Endothelial cell of hepatic sinusoid (primary cell): ENCODE results near the gene ADGRL2.

Experiments used
- in situ Hi-C: cut with HindIII; loops from 2 replicates; pipeline ENCODE4 v1.10.0; 2017; ENCODE audit warnings: low sequenced_read_pairs

Gene ADGRL2

GRCh38 chr1:81976539-81976938 is 175.8 kb downstream of the ADGRL2 start:
- in situ Hi-C loops = no loop called here

DNA sequence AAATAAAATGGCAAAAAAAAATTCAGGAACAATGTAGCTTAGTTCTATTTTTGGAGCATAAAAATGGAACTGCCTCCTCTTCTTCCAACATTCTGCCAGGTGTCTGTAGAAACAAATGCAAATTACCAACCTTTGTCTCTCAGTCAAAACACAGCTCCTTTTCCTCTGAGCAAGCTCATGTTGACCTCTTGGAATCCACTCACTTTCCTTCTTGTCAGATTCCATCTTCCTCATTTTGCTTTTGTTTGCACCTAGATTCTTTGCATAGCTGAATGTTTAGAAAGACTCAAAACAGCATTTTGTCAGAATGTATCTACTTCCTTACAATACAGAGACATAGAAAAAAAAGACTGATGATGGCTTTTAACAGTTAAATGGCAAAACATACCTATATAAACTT is 178.2 kb downstream of the ADGRL2 start:
- in situ Hi-C loops = no loop called here

- in situ Hi-C loops = no loop called here
These were observed 181.8 kb downstream of the ADGRL2 start for GRCh38 chr1:81982523-81982922.

- in situ Hi-C loops = no loop called here
These were observed 188.8 kb downstream of the ADGRL2 start for GRCh38 chr1:81989524-81989923.

DNA sequence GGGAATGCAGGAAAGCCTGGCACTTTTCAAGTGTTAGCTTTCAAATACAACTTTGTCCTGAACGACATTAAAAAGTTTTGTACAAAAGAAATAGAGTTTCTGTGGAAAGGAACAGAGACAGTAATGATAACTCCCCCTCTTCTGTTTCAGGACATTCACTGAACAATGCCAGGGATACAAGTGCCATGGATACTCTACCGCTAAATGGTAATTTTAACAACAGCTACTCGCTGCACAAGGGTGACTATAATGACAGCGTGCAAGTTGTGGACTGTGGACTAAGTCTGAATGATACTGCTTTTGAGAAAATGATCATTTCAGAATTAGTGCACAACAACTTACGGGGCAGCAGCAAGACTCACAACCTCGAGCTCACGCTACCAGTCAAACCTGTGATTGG is 189.5 kb downstream of the ADGRL2 start:
- in situ Hi-C loops = no loop called here

- in situ Hi-C loops = no loop called here
These were observed 197.4 kb downstream of the ADGRL2 start for GRCh38 chr1:81998165-81998564.

GRCh38 chr1:81999364-81999763 is 198.6 kb downstream of the ADGRL2 start:
- in situ Hi-C loops = no loop called here

DNA sequence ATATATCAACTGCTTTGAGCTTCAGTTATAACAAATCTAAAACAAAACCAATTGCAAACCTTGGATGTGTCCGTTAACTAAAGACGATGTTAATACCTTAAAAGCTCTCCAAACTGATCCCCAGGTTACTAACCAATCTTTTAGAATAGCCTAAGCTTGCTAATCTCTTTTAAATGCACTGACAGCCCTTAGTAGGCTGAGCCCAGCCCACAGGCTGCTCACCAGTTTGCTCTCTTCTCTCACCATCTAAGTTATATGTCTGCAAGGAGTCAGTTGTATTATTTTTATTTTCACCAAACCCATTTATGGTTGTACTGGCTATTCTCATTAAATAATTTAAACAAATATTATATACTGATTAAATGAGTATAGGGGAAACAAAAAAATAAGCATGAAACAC is 199.5 kb downstream of the ADGRL2 start:
- in situ Hi-C loops = no loop called here

DNA sequence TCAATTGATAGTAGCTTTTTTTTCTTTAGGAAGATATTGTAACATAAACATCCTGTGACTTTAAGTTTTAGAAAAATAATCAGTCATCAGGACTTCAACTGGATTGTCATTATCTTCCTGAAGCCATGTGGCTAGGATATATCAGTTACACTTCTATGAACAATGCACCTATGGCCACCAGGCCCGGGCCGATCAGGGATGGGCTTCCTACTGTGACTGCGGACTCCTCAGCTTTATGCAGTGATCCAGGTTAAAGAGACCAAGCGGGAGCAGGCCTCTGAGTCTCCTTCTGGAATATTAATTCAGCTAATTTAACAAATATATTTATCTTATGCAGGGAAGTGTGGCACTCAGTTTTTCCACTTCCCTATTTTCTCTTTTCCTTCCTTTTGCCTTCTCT is 200.6 kb downstream of the ADGRL2 start:
- in situ Hi-C loops = no loop called here

DNA sequence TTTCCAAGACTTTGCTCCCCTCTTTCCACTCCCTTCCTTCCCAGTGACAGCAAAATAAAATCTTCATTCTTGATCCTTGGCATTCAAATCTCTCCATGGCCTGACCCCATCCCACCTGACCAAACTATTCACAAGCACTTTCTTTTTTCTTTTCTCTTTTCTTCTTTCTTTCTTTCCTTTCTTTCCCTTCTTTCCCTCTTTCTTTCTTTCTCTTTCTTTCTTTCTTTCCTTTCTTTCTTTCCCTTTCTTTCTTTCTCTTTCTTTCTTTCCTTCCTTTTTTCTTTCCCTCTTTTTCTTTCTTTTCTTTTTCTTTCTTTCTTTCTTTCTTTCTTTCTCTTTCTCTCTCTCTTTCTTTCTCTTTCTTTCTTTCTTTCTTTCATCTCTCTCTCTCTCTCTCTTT is 207.1 kb downstream of the ADGRL2 start:
- in situ Hi-C loops = no loop called here

GRCh38 chr1:82013702-82014101 is 213.0 kb downstream of the ADGRL2 start:
- in situ Hi-C loops = no loop called here

DNA sequence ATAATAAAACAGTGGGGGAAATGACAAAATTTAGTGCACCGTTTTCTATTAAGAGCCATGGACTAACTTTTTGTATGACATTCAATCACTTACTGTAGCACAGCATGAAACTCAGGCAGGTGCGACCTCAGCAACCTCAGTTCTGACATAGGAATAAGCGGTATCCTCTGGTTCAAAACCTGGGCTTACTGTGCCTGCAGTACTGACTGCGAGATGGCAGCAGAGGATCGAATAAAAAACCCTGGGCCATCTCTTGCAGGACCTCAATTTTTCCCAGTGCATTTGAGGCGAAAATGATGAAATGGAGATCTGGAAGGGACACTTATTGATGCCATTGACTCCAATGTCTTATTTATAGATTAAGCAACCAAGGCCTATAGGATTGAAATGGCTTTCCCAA is 214.7 kb downstream of the ADGRL2 start:
- in situ Hi-C loops = no loop called here

- in situ Hi-C loops = no loop called here
These were observed 217.6 kb downstream of the ADGRL2 start for GRCh38 chr1:82018319-82018718.

- in situ Hi-C loops = no loop called here
These were observed 218.8 kb downstream of the ADGRL2 start for GRCh38 chr1:82019508-82019907.

DNA sequence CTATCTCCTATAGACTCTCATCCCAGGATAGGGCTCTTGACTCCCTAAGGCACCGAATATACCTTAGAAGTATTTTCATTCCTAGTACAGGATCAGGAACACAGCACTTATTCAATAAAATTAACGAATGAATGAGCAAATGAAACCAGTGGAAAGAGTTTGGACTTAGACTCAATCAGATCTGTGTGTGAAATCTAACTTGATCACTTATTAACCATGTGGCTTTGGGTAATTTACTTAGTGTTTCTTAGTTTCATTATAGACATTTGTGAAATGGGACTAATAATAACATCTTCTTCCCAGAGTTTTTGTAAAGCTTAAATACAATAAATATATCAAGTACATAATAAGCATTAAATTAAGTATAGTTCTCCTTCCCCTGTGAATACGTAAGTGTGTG is 230.1 kb downstream of the ADGRL2 start:
- in situ Hi-C loops = no loop called here

DNA sequence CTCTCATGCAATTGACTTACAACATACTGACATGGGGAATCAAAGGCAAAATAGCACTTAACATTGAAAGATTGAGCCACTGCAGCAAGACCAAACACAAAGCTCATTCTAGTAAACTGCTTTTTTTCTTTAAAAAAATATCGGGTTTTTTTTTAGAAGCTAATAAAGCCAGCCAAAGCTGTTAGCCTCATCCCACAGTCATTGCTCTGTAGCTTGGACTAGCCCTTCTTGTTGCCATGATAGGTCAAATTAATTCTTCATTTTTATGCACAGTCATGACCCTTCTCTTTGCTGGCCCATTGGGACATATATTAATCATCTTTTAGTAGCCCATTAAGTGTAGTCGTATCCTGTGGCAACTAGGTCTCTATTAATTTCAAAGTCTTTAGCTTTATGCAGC is 231.3 kb downstream of the ADGRL2 start:
- in situ Hi-C loops = no loop called here

- in situ Hi-C loops = no loop called here
These were observed 234.1 kb downstream of the ADGRL2 start for GRCh38 chr1:82034812-82035211.
